GM18517 (cell line): ENCODE measurements around the gene TRMT1.

Experiments used
- ATAC-seq: cut with Tn5 transposase; IDR thresholded peaks from one replicate; pipeline ENCODE4 v1.9.1; 2021; ENCODE audit warnings: mild to moderate bottlenecking, moderate library complexity; ENCODE audit not compliant: unreplicated experiment

Gene TRMT1

GRCh38 chr19:13127811-13128575 lies 11.5 kb upstream of the TRMT1 start:
- no peak for ATAC-seq

- ATAC-seq, result no peak
Measured at GRCh38 chr19:13127051-13127450, 10.5 kb upstream of the TRMT1 start.

- no peak for ATAC-seq
Measured at GRCh38 chr19:13122980-13123957, 6.7 kb upstream of the TRMT1 start.

DNA sequence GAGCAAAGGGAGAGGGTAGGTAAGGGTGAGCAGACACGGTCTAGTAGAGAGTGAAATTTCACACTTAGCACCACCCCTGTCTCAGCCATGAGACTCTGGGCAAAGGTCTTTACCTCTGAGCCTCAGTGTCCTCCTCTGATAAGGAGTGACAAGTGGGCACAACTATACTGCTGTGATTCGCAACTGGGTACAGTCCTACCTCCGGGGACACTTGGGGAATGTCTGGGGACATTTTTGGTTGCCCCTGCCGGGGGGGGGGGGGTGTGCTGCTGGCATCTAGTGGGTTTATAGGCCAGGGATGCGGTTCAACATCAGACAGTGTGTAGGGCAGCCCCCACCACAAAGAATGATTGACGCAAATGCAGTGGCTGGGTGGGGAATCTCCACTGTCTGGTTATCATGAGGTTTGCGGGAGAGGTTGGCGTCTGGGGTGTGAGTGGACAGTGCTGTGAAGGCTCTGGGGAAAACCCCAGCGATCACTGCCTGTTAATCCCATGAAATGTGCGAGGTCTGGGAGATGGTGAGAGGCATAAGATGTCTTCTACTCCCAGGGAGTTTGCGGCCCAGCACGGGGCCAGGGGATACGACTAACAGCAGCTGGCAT lies 5.8 kb upstream of the TRMT1 start:
- ATAC-seq, result no peak

DNA sequence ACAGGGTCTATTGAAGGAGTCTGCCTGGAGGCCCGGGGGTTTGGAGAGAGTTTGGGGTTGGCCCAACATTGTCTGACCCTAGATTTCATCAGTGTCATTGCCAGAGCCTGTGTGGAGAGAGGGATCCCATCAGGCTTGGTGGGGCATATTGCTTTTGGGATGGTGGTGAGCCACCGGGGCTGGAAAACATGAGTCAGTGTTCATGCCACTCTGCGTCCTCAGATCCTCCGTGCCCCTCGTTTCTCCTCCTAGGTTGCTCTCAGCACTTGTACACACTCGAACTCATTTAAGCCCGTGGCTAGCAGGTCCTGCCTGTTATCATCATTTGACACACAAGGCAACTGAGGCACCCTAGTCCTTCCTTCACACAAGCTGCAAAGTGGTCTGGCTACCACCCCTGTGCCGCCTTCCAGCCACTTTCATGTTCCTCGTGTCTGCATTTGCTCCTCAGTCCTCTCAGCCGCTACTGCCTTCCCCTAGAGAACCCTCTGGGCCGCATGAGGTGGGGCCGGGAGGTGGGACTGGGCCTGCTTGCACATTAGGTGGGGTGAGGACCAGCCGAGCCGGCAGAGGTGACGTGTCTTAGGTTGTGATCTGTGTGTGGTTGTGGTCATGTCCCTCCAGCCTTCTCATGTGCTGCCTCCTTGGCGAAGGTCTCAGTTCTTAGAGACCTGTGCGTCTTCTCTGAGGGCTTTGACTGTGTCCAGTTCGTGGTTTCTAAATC lies 5.2 kb upstream of the TRMT1 start:
- no peak for ATAC-seq

DNA sequence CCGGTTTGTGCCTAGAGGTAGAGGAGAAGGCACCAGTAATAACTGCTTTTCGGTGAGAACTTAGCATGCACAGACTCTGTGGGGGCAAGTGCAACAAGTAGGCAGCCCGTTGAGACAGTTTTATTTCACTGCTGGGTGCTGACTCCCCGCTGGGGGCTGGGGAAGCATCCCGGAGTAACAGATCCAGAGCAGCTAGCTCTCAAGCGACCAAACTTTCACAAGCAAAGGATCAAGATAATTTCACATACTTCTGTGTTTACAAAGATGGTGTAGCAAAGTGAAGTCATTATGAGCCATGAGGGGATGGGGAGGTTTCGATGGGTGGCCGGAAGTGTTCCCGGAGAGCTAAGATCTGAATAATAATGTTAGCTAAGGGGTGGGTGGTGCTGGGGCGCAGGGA lies 4.3 kb upstream of the TRMT1 start:
- ATAC-seq, result no peak

DNA sequence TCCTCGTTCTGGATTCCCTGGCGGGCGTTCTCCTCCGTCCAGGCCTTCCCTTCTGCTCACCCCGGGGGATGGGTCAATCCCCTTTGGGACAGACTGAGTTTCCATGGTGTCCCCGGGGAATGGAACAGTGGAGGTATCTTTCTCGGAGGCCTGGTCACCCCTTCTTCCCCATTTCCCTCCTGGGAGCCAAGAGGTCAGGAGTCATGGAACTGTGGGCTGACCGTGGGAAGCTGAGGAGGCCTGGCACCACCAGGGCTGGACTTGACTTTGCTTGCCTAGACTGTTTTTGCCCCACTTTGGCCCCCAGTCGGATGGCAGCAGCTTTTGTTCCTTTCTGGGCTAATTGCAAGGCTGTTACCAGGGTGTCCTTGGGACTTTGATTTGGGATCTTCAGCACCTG lies 3.5 kb upstream of the TRMT1 start:
- no peak for ATAC-seq

DNA sequence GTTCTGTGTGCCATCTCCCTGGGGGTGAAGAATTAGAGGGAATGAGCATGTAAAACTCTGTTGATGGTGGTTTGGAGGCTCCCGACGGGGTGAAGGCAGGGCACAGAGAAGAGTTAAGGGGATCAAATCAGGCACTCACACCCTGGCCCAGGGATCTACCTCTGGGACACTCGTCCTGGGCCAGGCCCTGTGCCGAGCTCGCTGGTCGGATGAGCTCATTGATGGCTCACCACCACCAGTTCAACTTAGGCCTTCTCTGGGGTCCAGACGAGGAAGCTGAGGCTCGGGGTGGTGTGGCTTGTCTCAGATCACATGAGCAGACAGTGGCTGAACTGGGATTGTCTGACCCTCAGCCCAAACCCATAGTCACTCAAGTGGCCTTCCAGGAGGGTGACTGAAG lies 3.1 kb upstream of the TRMT1 start:
- no peak for ATAC-seq

GRCh38 chr19:13118424-13119193 lies 2.1 kb upstream of the TRMT1 start:
- no peak for ATAC-seq

DNA sequence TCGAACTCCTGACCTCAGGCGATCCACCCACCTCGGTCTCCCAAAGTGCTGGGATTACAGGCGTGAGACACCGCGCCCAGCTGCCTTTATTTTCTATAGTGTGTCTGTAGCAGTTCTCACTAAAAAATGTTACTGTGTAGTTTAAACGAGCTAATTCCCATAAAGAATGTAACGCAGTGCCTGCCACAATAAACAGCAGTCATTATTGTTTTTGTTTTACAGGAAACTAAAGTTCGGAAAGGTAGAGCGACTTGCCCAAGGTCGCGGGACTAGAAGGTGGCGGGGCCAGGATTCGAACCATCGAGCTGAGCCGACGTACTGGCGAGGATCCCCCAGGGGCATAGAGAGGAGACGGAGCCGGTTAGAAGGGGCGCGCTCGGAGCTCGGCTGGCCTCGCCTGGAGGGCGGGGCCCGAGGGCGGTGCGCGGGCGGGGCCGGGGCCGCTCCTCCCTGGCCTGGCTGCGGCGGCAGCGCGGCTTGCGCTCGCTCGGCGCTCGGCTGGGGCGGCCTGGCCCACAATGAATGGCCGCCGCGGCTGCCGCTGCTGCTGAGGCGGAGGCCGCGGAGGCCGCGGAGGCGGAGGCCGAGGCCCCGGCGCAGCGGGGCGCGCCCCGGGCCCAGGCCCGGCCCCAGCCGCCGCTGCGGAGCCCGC lies 1.4 kb upstream of the TRMT1 start, which contains the start of gene NACC1:
Gene NACC1, plus strand, starts transcription at position 493 of the 652 bp plus-strand sequence. CDS start 16,944 bp downstream, outside the sequence.
- ATAC-seq, result no peak

GRCh38 chr19:13117176-13117771 lies 734 bp upstream of the TRMT1 start:
- no peak for ATAC-seq

DNA sequence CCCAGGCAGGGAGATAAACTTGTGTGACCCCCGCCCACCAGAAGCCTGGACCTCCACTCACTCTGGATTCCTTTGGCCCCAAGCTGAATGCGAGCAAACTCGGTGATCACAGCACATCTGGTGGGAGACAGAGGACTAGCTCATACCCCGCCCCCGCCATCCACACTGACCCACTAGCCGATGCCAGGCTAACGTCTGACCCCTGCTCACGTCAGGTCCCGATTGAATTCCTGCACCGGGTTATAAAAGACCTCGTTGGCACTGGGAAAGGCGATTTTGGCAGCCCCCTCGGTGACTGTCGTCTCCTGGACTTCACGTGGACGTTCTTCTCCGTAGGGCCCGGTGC lies 631 bp downstream of the TRMT1 start:
- no peak for ATAC-seq

GRCh38 chr19:13112555-13112954 lies 4.0 kb downstream of the TRMT1 start:
- no peak for ATAC-seq

DNA sequence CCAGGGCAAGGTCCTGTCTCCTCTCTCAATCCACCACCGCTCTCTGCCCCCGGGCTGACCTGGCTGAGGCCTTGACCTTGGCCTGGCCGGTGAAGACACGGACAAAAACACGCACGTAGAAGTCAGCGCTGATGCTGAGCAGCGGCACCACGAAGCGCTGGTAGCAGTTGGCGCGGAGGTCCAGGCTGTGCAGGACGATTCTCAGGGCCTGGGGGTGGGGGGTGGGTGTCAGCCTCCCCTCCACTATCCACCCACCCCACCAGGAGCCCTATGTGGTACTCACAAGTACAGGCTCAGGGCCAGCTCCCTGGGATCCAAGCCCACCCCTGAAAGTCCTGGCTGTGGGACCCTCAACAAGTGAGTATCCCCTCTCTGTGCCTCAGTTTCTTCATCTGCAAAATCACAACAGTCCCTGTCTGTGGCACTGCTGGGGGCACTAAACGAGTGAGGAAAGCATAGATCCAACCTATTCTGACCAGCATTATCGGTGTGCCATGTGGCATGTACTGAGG lies 6.4 kb downstream of the TRMT1 start:
- no peak for ATAC-seq

GRCh38 chr19:13109361-13110098 lies 7.0 kb downstream of the TRMT1 start:
- ATAC-seq, result no peak

DNA sequence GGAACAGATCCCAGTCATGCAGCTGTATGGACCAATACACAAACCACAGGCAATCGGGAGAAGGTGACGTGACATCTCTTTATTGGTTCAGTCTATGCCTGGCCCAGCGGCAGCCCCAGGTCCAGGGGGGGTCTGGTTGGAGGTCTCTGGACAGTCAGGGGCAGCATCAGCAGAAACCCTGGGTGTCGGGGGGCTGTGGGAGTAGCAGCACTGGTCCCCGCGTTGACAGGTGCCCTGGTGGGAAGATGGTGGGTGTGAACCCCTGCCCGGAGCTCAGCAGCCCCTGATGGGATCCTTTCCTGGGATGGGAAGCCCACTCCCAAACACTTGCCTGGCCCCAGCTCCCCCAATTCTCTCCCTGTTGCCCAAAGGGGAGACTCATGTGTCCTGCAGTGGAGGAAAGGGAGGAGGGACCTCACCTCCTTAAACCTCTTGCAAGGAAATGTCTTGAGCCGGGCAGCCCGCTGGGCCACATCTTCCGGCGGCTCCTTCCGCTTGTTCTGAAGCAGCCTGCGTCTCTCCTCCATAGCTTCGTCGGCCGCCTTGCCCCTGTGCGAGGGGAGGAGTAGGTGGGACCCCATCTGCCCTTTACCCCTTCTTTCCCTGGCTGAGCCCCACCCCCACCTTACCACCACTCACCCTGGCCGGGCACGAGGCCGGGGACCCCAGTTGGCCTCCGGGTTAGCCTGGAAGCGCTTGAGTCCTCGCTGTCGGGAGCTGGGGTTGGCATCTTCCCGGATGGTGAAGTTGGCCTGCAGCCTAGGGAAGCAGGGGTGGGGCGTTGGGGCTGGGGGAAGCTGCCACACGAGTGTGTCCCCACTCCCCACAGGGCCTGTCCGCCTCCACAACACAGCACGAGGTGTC lies 11.5 kb downstream of the TRMT1 start:
- peak; percentile 6 for ATAC-seq

GRCh38 chr19:13104360-13104847 lies 12.1 kb downstream of the TRMT1 start:
- peak; percentile 35 for ATAC-seq
